AG04450 (cell line): ENCODE data around the gene NREP. TPM values are rescaled to one million over a fixed set of nuclear protein-coding genes. Genes with fewer than 3 reads are reported as not detected.

Source experiments
- CTCF ChIA-PET: fragments of 300-600, 350-600 bp; formaldehyde crosslinking; extraction: SDS; loops from one replicate; lab custom pipeline; 2022; ENCODE audit warnings: antibody characterized with exemption, inconsistent platforms; lab: Charles Lee
- POLR2A ChIA-PET: fragments of 350-600 bp; formaldehyde crosslinking; extraction: SDS; loops from one replicate; lab custom pipeline; 2021; ENCODE audit warnings: antibody characterized with exemption, inconsistent platforms; lab: Yijun Ruan, JAX
- DNase-seq: peaks from one replicate; pipeline ENCODE4 v3.0.0-alpha.2; 2011; ENCODE audit warnings: low read depth, low spot score
- H3K27ac ChIP-seq: one replicate; pipeline ENCODE4 v1.5.1; 2012; ENCODE audit warnings: low read depth, low read length, control low read depth
- H3K27me3 ChIP-seq: one replicate; pipeline ENCODE4 v1.6.0; 2012; ENCODE audit warnings: low read length; ENCODE audit not compliant: control insufficient read depth, insufficient read depth
- H3K4me3 ChIP-seq: 2 replicates; pipeline ENCODE4 v1.5.1; 2011; ENCODE audit warnings: mild to moderate bottlenecking, low read depth, low read length, control low read depth
- H3K9me3 ChIP-seq: 2 replicates; pipeline ENCODE4 v1.5.1; 2012; ENCODE audit warnings: low read length; ENCODE audit not compliant: control insufficient read depth, insufficient read depth
- CTCF ChIP-seq: IDR thresholded peaks from 2 replicates; pipeline ENCODE4 v1.5.1; 2011; ENCODE audit warnings: low read depth, low read length, control low read depth, inconsistent platforms
- polyA plus RNA-seq: library from polyadenylated mRNA; depleted of rRNA; stranded (reverse); fragments of >200 nt; gene quantifications from 2 replicates; pipeline ENCODE4 v1.2.3, GENCODE V29; 2011

The NREP gene
- polyA plus RNA-seq, 1 experiment, result 329 TPM

- no peak for TF ChIP-seq CTCF
- Histone ChIP-seq H3K27me3 (no peaks in the 10 kb centered on the region), H3K4me3 (peak overlapping the region; percentile 0; the same call in 1 of the 2 replicates), H3K9me3 (no peaks in the 10 kb centered on the region), H3K27ac (no peak overlapping the region)
- ChIA-PET CTCF (interaction anchor here (1.2 kb wide), 2 partner anchors 221 to 423 kb away, joined by 3 to 7 read pairs; no protein-coding TSS in a partner anchor), POLR2A (interaction anchor here (0.5 kb wide), 1 partner anchor 1142 kb away, joined by 3 read pairs; no protein-coding TSS in a partner anchor)
- no peak for DNase-seq
Measured at GRCh38 chr5:111752426-111752965, 4.5 kb downstream of the NREP start.

- ChIA-PET POLR2A (interaction anchor here (0.7 to 2.2 kb wide), 7 partner anchors 8 to 397 kb away, joined by 3 to 6 read pairs (median 3); no protein-coding TSS in a partner anchor), CTCF (interaction anchor here (1.0 to 1.7 kb wide), 4 partner anchors 14 to 218 kb away, joined by 3 to 7 read pairs (median 4); no protein-coding TSS in a partner anchor)
- Histone ChIP-seq H3K9me3 (no peaks in the 10 kb centered on the region), H3K4me3 (no peak overlapping the region), H3K27me3 (no peaks in the 10 kb centered on the region), H3K27ac (peak overlapping the region; percentile 68)
- no peak for TF ChIP-seq CTCF
- no peak for DNase-seq
Measured at GRCh38 chr5:111749303-111750026, 7.5 kb downstream of the NREP start.

- ChIA-PET POLR2A (interaction anchor here (1.0 to 1.4 kb wide), 3 partner anchors 9 to 67 kb away, joined by 3 to 10 read pairs (median 5); partner anchors contain the start of gene NREP), CTCF (interaction anchor here (1.0 kb wide), 1 partner anchor 198 kb away, joined by 3 read pairs; no protein-coding TSS in a partner anchor)
- TF ChIP-seq CTCF, result no peak
Measured at GRCh38 chr5:111748304-111748763, 8.7 kb downstream of the NREP start.

GRCh38 chr5:111747337-111747736 is 9.7 kb downstream of the NREP start:
- ChIA-PET CTCF (no interaction called here), POLR2A (interaction anchor here (1.4 kb wide), 1 partner anchor 66 kb away, joined by 3 read pairs; no protein-coding TSS in a partner anchor)
- Histone ChIP-seq H3K27ac (no peak overlapping the region), H3K4me3 (no peak overlapping the region), H3K9me3 (no peaks in the 10 kb centered on the region), H3K27me3 (no peaks in the 10 kb centered on the region)
- no peak for DNase-seq
- TF ChIP-seq CTCF, result no peak

More at GRCh38 chr5:111748304-111748763, 8.7 kb downstream of the NREP start:
- H3K27ac ChIP-seq, result peak overlapping the region; percentile 78
- H3K9me3 ChIP-seq, result no peaks in the 10 kb centered on the region
- no peak overlapping the region; the same call in 1 of the 2 replicates for H3K4me3 ChIP-seq
- no peaks in the 10 kb centered on the region for H3K27me3 ChIP-seq
- peak; percentile 67 for DNase-seq
